ENCODE data around the gene EIF4A2. TPM values are rescaled to one million over a fixed set of nuclear protein-coding genes. Genes with fewer than 3 reads are reported as not detected.
A peak's percentile ranks its signal among the peaks of the same experiment; 100 is the strongest.

EIF4A2 gene
- total RNA-seq, 4 donors from 2014 or later = 146 to 550 (median 353) TPM

GRCh38 chr3:186825872-186826409, 42.6 kb downstream of the EIF4A2 start:
- WGBS, 2 donors (ENCODE audit: low coverage in 1 of 2) = 25 to 34% methylated on average over 8 to 11 of the region's 11 CpGs
- H3K9me3 ChIP-seq = no peaks in the 10 kb centered on the region
- intact Hi-C loops (cut with DNase I; ENCODE audit: low total_unique reads) (no loop called here), in situ Hi-C loops (cut with MboI; ENCODE audit: low pct_ligation_motif_present in 1 of 4, low pct_unique_long_range_greater_than_20kb in 1 of 4, low sequenced_read_pairs in 3 of 4) (loop anchor here in 1 of 4 donors (25.0 kb wide), 1 partner anchor 336 kb away; no protein-coding TSS in a partner anchor)
- H3K4me3 ChIP-seq = no peak overlapping the region
- H3K27ac ChIP-seq = no peak overlapping the region
- no peak for DNase-seq
- no peak for TF ChIP-seq CTCF (IDR thresholded peaks at IDR 0.05)
- H3K36me3 ChIP-seq = no peaks in the 10 kb centered on the region
- H3K27me3 ChIP-seq = peaks cover 63% of the 10 kb centered on the region
- H3K4me1 ChIP-seq = peaks cover 0 to 32% (median 12%) of the 10 kb centered on the region in 4 donors

DNA sequence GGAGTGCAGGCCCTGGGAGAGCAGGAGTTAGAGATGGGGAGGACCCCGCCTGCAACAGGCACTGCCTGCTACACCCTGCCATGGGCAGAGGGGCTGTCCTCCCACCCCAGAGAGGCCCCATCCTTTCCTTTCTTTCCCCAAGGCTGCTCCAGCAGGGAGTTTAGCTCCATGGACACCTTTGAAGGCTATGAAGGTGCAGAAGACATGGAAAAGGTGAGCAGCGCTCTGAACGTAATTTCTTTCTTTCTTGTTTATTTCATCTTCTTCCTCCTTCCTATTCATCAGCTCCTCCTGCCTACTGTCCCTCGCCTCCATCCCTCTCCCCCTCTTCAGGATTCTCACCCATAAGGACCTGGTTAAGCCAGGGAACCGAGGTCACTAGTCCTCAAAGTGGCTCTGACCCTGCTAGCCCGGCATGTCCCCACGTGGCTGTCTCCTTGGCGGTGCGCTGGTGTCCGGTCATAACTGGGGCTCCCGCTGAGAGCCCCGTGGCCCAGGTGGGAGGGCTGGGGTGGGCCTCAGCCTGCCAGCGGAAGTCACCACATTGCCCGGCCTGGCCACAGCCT, 43.1 kb downstream of the EIF4A2 start:
- H3K4me1 ChIP-seq = peaks cover 0 to 32% (median 12%) of the 10 kb centered on the region in 4 donors
- in situ Hi-C loops (cut with MboI; ENCODE audit: low pct_ligation_motif_present in 1 of 4, low pct_unique_long_range_greater_than_20kb in 1 of 4, low sequenced_read_pairs in 3 of 4) (loop anchor here in 1 of 4 donors (25.0 kb wide), 1 partner anchor 336 kb away; no protein-coding TSS in a partner anchor), intact Hi-C loops (cut with DNase I; ENCODE audit: low total_unique reads) (no loop called here)
- 17 to 27% methylated on average over 3 to 14 of the region's 14 CpGs for WGBS, 2 donors (ENCODE audit: low coverage in 1 of 2)
- no peaks in the 10 kb centered on the region for H3K9me3 ChIP-seq
- no peak for TF ChIP-seq CTCF (IDR thresholded peaks at IDR 0.05)
- TF ChIP-seq EP300 (IDR thresholded peaks at IDR 0.05; ENCODE audit: low read depth) = no peak
- no peak for TF ChIP-seq POLR2A (IDR thresholded peaks at IDR 0.05)
- no peak for TF ChIP-seq POLR2AphosphoS5 (IDR thresholded peaks at IDR 0.05)
- H3K27me3 ChIP-seq = peaks cover 69% of the 10 kb centered on the region
- no peaks in the 10 kb centered on the region for H3K36me3 ChIP-seq
- DNase-seq = no peak
- H3K27ac ChIP-seq = peak overlapping the region in 1 of 4 donors; percentile 63
- H3K4me3 ChIP-seq = peak overlapping the region in 3 of 4 donors; percentile 73 to 92 (median 73)

GRCh38 chr3:186826976-186827857, 43.8 kb downstream of the EIF4A2 start:
- Histone ChIP-seq H3K36me3 (no peaks in the 10 kb centered on the region), H3K9me3 (no peaks in the 10 kb centered on the region), H3K27me3 (peaks cover 75% of the 10 kb centered on the region), H3K27ac (peak overlapping the region in 3 of 4 donors; percentile 63 to 71 (median 66)), H3K4me3 (peak overlapping the region; percentile 46 to 92 (median 73)), H3K4me1 (peaks cover 0 to 32% (median 12%) of the 10 kb centered on the region in 4 donors)
- intact Hi-C loops (cut with DNase I; ENCODE audit: low total_unique reads) (no loop called here), in situ Hi-C loops (cut with MboI; ENCODE audit: low pct_ligation_motif_present in 1 of 4, low pct_unique_long_range_greater_than_20kb in 1 of 4, low sequenced_read_pairs in 3 of 4) (loop anchor here in 1 of 4 donors (25.0 kb wide), 1 partner anchor 335 kb away; no protein-coding TSS in a partner anchor)
- peak; percentile 83 for DNase-seq
- no peak for TF ChIP-seq EP300 (IDR thresholded peaks at IDR 0.05; ENCODE audit: low read depth)
- no peak for TF ChIP-seq CTCF (IDR thresholded peaks at IDR 0.05)
- TF ChIP-seq POLR2AphosphoS5 (IDR thresholded peaks at IDR 0.05) = peak in 2 of 3 donors; percentile 36 to 63
- no peak for TF ChIP-seq POLR2A (IDR thresholded peaks at IDR 0.05)
- WGBS, 2 donors (ENCODE audit: low coverage in 1 of 2) = 4% methylated on average over 30 of the region's 80 CpGs; no CpG with 5 or more reads in 1 of the 2 donors

DNA sequence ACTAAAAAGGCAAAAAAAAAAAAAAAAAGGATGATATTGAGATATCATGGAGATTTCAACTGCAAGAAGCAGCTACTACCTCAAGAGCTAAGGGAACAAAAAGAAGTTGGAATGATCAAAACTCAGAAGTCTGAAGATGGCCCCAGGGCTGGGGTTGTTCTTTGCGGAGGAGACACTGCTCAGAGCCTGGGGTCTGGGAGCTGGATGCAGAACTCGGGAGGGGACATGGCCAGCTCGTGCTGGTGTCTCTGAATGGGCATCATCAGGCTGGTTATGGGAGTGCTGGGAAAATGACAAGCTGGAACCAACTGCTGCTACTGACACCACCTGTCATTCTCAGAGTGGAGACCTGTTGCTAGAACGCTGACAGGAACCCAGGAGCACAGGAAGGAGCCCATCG, 45.0 kb downstream of the EIF4A2 start:
- in situ Hi-C loops (cut with MboI; ENCODE audit: low pct_ligation_motif_present in 1 of 4, low pct_unique_long_range_greater_than_20kb in 1 of 4, low sequenced_read_pairs in 3 of 4) = loop anchor here in 1 of 4 donors (25.0 kb wide), 1 partner anchor 334 kb away; no protein-coding TSS in a partner anchor
- 23 to 47% methylated on average over 3 to 5 of the region's 5 CpGs for WGBS, 2 donors (ENCODE audit: low coverage in 1 of 2)
- H3K36me3 ChIP-seq = no peaks in the 10 kb centered on the region
- peaks cover 86% of the 10 kb centered on the region for H3K27me3 ChIP-seq
- H3K27ac ChIP-seq = no peak overlapping the region
- no peak overlapping the region for H3K4me3 ChIP-seq
- no peak for TF ChIP-seq EP300 (IDR thresholded peaks at IDR 0.05; ENCODE audit: low read depth)
- TF ChIP-seq POLR2A (IDR thresholded peaks at IDR 0.05) = no peak
- H3K4me1 ChIP-seq = peaks cover 0 to 32% (median 12%) of the 10 kb centered on the region in 4 donors
- no peaks in the 10 kb centered on the region for H3K9me3 ChIP-seq
- intact Hi-C loops (cut with DNase I; ENCODE audit: low total_unique reads) = no loop called here
- no peak for DNase-seq
